PC-9 (cell line): ENCODE data around the gene DISC1.
A peak's percentile ranks its signal among the peaks of the same experiment; 100 is the strongest.

Experiments used
- EZH2 ChIP-seq: fragments of 200-600 bp; sonication (generic); IDR thresholded peaks from 2 replicates; pipeline ENCODE4 v1.8.0; 2017; ENCODE audit warnings: antibody characterized with exemption, low read depth
- TF ChIP-seq, protein P1 (sequence below): fragments of 200-600 bp; sonication (generic); conservative IDR thresholded peaks from 2 replicates; pipeline ENCODE4 v1.6.1; 2017; ENCODE audit warnings: mixed run types, antibody characterized with exemption, mild to moderate bottlenecking, moderate library complexity

DNA sequence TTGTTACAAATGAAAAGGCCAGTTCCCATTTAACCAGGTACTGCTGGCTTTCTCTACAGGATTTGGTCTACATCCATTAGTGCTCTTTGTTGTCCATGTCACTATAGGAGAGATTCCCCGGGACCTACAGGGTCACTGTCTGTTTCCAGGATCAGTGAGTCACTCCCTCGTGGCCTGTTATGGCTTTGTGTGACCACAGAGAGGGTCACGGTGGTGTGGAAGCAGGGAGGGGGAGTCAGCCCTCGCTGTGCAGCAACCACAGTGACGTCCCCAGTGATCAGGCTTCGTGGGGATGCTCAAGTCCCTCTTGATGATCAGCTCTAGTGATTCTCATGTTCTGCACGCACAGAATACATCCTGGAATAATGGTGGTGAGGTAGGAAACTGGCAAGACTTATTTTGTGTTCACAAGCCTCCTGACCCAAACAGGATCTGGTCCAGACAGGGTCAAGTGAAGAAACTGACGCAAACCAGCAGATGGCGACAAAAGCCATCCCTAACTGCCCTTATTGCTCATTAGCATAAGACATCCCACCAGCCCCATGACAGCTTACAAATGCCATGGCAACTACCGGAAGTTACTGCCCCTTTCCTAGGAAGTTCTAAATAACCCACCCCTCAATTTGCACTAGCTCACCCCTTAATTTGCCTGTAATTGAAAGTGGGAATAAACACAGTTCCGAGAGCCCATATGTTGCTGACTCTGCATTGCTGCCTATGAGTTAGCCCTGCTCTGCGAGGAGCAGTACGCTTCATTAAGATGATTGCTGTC, 98.5 kb downstream of the DISC1 start:
- TF ChIP-seq, protein P1, sequence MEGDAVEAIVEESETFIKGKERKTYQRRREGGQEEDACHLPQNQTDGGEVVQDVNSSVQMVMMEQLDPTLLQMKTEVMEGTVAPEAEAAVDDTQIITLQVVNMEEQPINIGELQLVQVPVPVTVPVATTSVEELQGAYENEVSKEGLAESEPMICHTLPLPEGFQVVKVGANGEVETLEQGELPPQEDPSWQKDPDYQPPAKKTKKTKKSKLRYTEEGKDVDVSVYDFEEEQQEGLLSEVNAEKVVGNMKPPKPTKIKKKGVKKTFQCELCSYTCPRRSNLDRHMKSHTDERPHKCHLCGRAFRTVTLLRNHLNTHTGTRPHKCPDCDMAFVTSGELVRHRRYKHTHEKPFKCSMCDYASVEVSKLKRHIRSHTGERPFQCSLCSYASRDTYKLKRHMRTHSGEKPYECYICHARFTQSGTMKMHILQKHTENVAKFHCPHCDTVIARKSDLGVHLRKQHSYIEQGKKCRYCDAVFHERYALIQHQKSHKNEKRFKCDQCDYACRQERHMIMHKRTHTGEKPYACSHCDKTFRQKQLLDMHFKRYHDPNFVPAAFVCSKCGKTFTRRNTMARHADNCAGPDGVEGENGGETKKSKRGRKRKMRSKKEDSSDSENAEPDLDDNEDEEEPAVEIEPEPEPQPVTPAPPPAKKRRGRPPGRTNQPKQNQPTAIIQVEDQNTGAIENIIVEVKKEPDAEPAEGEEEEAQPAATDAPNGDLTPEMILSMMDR, result peak; percentile 64
- TF ChIP-seq EZH2, result no peak
